ENCODE measurements around the gene HLA-E.
"Not testable (repeated sequence)": the region's sequence is repeated elsewhere in the genome, so short reads cannot be mapped to it uniquely, and the experiment has no call there.

HLA-E gene

GRCh38 chr6:30481211-30481964 lies 7.9 kb upstream of the HLA-E start:
- no peak for DNase-seq

- peak; percentile 70 to 75 (median 72) for DNase-seq
These were observed 7.2 kb upstream of the HLA-E start for GRCh38 chr6:30481965-30482644.

- no peak for DNase-seq
These were observed 5.5 kb upstream of the HLA-E start for GRCh38 chr6:30483677-30484279.

- DNase-seq = no peak
These were observed 4.1 kb upstream of the HLA-E start for GRCh38 chr6:30485236-30485635.

- no peak for DNase-seq
These were observed 1.4 kb upstream of the HLA-E start for GRCh38 chr6:30487926-30488325.

- not testable (repeated sequence) for DNase-seq
These were observed 620 bp upstream of the HLA-E start for GRCh38 chr6:30488697-30489080.

GRCh38 chr6:30490026-30490876 lies 942 bp downstream of the HLA-E start:
- peak; percentile 78 to 86 (median 83) for DNase-seq

- not testable (repeated sequence) for DNase-seq
These were observed 2.1 kb downstream of the HLA-E start for GRCh38 chr6:30491291-30491953.

GRCh38 chr6:30491991-30492952 lies 3.0 kb downstream of the HLA-E start:
- no peak for DNase-seq

- no peak for DNase-seq
These were observed 4.4 kb downstream of the HLA-E start for GRCh38 chr6:30493643-30494250.

GRCh38 chr6:30494291-30494861 lies 5.1 kb downstream of the HLA-E start:
- DNase-seq = no peak

- not testable (repeated sequence) for DNase-seq
These were observed 5.8 kb downstream of the HLA-E start for GRCh38 chr6:30495060-30495459.

- DNase-seq = no peak
These were observed 6.7 kb downstream of the HLA-E start for GRCh38 chr6:30495993-30496392.

- DNase-seq = not testable (repeated sequence)
These were observed 7.9 kb downstream of the HLA-E start for GRCh38 chr6:30497261-30497599.

- DNase-seq = no peak
These were observed 8.4 kb downstream of the HLA-E start for GRCh38 chr6:30497714-30498113.

- DNase-seq = not testable (repeated sequence)
These were observed 9.4 kb downstream of the HLA-E start for GRCh38 chr6:30498705-30499104.

GRCh38 chr6:30500421-30501355 lies 11.4 kb downstream of the HLA-E start:
- no peak for DNase-seq

- DNase-seq = no peak
These were observed 18.8 kb downstream of the HLA-E start for GRCh38 chr6:30507849-30508827.
